H9 (cell line): Measurements from ENCODE around the gene ZDHHC13. TPM values are rescaled to one million over a fixed set of nuclear protein-coding genes. Genes with fewer than 3 reads are reported as not detected.

Experiments used
- DNase-seq: peaks from one replicate; pipeline ENCODE4 v3.0.0-alpha.2; 2017
- H2AFZ ChIP-seq: one replicate; pipeline ENCODE4 v1.6.1; 2013; ENCODE audit warnings: mild to moderate bottlenecking, low read length, control low read depth, moderate library complexity
- H2AK5ac ChIP-seq: 2 replicates; pipeline ENCODE4 v1.6.1; 2013; ENCODE audit warnings: low read length, control low read depth, mixed read lengths; ENCODE audit not compliant: insufficient read length
- H2BK120ac ChIP-seq: one replicate; pipeline ENCODE4 v1.6.1; 2013; ENCODE audit warnings: low read depth, mild to moderate bottlenecking, low read length, control low read depth, inconsistent platforms; ENCODE audit not compliant: poor library complexity, severe bottlenecking
- H2BK12ac ChIP-seq: 2 replicates; pipeline ENCODE4 v1.6.1; 2013; ENCODE audit warnings: low read length, control low read depth, mixed read lengths, low read depth; ENCODE audit not compliant: insufficient read length
- H2BK15ac ChIP-seq: 2 replicates; pipeline ENCODE4 v1.6.1; 2013; ENCODE audit warnings: low read depth, low read length, control low read depth
- H2BK20ac ChIP-seq: one replicate; pipeline ENCODE4 v1.6.1; 2013; ENCODE audit warnings: low read depth, mild to moderate bottlenecking, low read length, control low read depth, inconsistent platforms; ENCODE audit not compliant: poor library complexity, severe bottlenecking
- H2BK5ac ChIP-seq: 2 replicates; pipeline ENCODE4 v1.6.1; 2013; ENCODE audit warnings: low read length, control low read depth, mixed read lengths; ENCODE audit not compliant: insufficient read length
- H3K14ac ChIP-seq: 2 replicates; pipeline ENCODE4 v1.6.1; 2013; ENCODE audit warnings: low read length, control low read depth; ENCODE audit not compliant: insufficient read depth
- H3K18ac ChIP-seq: 2 replicates; pipeline ENCODE4 v1.6.1; 2013; ENCODE audit warnings: low read depth, mild to moderate bottlenecking, mixed read lengths, low read length, control low read depth; ENCODE audit not compliant: insufficient read length
- H3K23ac ChIP-seq: 2 replicates; pipeline ENCODE4 v1.6.1; 2013; ENCODE audit warnings: low read length, control low read depth, mixed read lengths, low read depth; ENCODE audit not compliant: insufficient read length
- H3K23me2 ChIP-seq: 2 replicates; pipeline ENCODE4 v1.6.1; 2013; ENCODE audit warnings: low read depth, mild to moderate bottlenecking, mixed read lengths, low read length, control low read depth; ENCODE audit not compliant: insufficient read length, poor library complexity, severe bottlenecking
- H3K27ac ChIP-seq: 2 replicates; pipeline ENCODE4 v1.5.1; 2013; ENCODE audit warnings: low read length, control low read depth, mixed read lengths, low read depth; ENCODE audit not compliant: insufficient read length
- H3K27me3 ChIP-seq: 2 replicates; pipeline ENCODE4 v1.6.1; 2013; ENCODE audit warnings: low read length, control low read depth, inconsistent platforms; ENCODE audit not compliant: insufficient read depth
- H3K4ac ChIP-seq: 2 replicates; pipeline ENCODE4 v1.6.1; 2013; ENCODE audit warnings: low read depth, mild to moderate bottlenecking, control low read depth, inconsistent platforms, low read length, moderate library complexity
- H3K4me1 ChIP-seq: 2 replicates; pipeline ENCODE4 v1.6.1; 2013; ENCODE audit warnings: low read length, control low read depth, inconsistent platforms; ENCODE audit not compliant: insufficient read depth
- H3K4me2 ChIP-seq: 2 replicates; pipeline ENCODE4 v1.6.1; 2013; ENCODE audit warnings: low read length, control low read depth, mixed read lengths; ENCODE audit not compliant: insufficient read length, insufficient read depth
- H3K56ac ChIP-seq: 2 replicates; pipeline ENCODE4 v1.6.1; 2013; ENCODE audit warnings: low read depth, mild to moderate bottlenecking, mixed read lengths, low read length, control low read depth; ENCODE audit not compliant: insufficient read length
- H3K79me1 ChIP-seq: 2 replicates; pipeline ENCODE4 v1.6.1; 2013; ENCODE audit warnings: low read depth, mild to moderate bottlenecking, moderate library complexity, low read length, control low read depth, inconsistent platforms; ENCODE audit not compliant: insufficient read depth, poor library complexity, severe bottlenecking
- H3K79me2 ChIP-seq: 2 replicates; pipeline ENCODE4 v1.6.1; 2013; ENCODE audit warnings: low read length, control low read depth, inconsistent platforms; ENCODE audit not compliant: insufficient read depth
- H3K9ac ChIP-seq: 2 replicates; pipeline ENCODE4 v1.6.1; 2013; ENCODE audit warnings: low read length, control low read depth, mixed read lengths; ENCODE audit not compliant: insufficient read length; ENCODE audit errors: extremely low read depth
- H3K9me3 ChIP-seq: one replicate; pipeline ENCODE4 v1.6.1; 2013; ENCODE audit warnings: low read depth, low read length, inconsistent platforms; ENCODE audit not compliant: control insufficient read depth
- H3T11ph ChIP-seq: one replicate; pipeline ENCODE4 v1.6.1; 2013; ENCODE audit warnings: mild to moderate bottlenecking, low read length, control low read depth, inconsistent platforms
- H4K20me1 ChIP-seq: one replicate; pipeline ENCODE4 v1.6.1; 2013; ENCODE audit not compliant: control insufficient read depth, insufficient read length, insufficient read depth
- H4K5ac ChIP-seq: 2 replicates; pipeline ENCODE4 v1.6.1; 2013; ENCODE audit warnings: low read depth, mild to moderate bottlenecking, mixed read lengths, low read length, control low read depth; ENCODE audit not compliant: insufficient read length
- H4K8ac ChIP-seq: replicated peaks from 2 replicates; pipeline ENCODE4 v1.6.1; 2013; ENCODE audit warnings: low read length, control low read depth, mixed read lengths, low read depth; ENCODE audit not compliant: insufficient read length
- H4K91ac ChIP-seq: 2 replicates; pipeline ENCODE4 v1.6.1; 2013; ENCODE audit warnings: low read depth, mild to moderate bottlenecking, moderate library complexity, mixed read lengths, low read length, control low read depth; ENCODE audit not compliant: insufficient read length
- H3K27ac Mint-ChIP-seq, 3 experiments: 2 replicates in 2 of 3; 3 replicates in 1 of 3; pipeline ENCODE4 v1.8.0; 2020 to 2021; ENCODE audit warnings: mixed read lengths in 3 of 3, mild to moderate bottlenecking in 1 of 3, moderate library complexity in 1 of 3
- H3K27me3 Mint-ChIP-seq: 2 replicates; pipeline ENCODE4 v1.8.0; 2021; ENCODE audit warnings: low read depth, mild to moderate bottlenecking, moderate library complexity, mixed read lengths
- H3K36me3 Mint-ChIP-seq, 3 experiments: 2 replicates in 2 of 3; 3 replicates in 1 of 3; pipeline ENCODE4 v1.8.0; 2020 to 2021; ENCODE audit warnings: low read depth in 3 of 3, mixed read lengths in 3 of 3; ENCODE audit not compliant: insufficient read depth in 1 of 3
- H3K4me1 Mint-ChIP-seq, 2 experiments: 2 replicates each; pipeline ENCODE4 v1.8.0; 2020; ENCODE audit warnings: mixed read lengths in 2 of 2
- H3K4me3 Mint-ChIP-seq, 2 experiments: 2 replicates in 1 of 2; 3 replicates in 1 of 2; pipeline ENCODE4 v1.8.0; 2020 to 2021; ENCODE audit warnings: mild to moderate bottlenecking in 2 of 2, mixed read lengths in 2 of 2, moderate library complexity in 1 of 2
- H3K9me3 Mint-ChIP-seq, 2 experiments: 2 replicates in 1 of 2; 3 replicates in 1 of 2; pipeline ENCODE4 v1.8.0; 2020; ENCODE audit warnings: mild to moderate bottlenecking in 2 of 2, mixed read lengths in 2 of 2, moderate library complexity in 1 of 2
- WGBS: extraction: QIAGEN DNeasy Blood & Tissue Kit; methylation state at CpG from one replicate; pipeline ENCODE4 v1.1.7; 2013; ENCODE audit warnings: missing lambda C conversion rate, low lambda C conversion rate, mixed read lengths; ENCODE audit not compliant: insufficient read length; ENCODE audit errors: extremely low coverage; 5-methylcytosine and 5-hydroxymethylcytosine counted together
- total RNA-seq: library from RNA; stranded (reverse); gene quantifications from 2 replicates; pipeline ENCODE4 v1.2.1, GENCODE V29; 2021
- TF ChIP-seq, protein P1 (sequence below): fragments of 200-600 bp; sonication (generic); conservative IDR thresholded peaks from 3 replicates; pipeline ENCODE4 v1.8.0; 2021; ENCODE audit warnings: antibody characterized with exemption, mild to moderate bottlenecking

The ZDHHC13 gene
- total RNA-seq, 1 experiment from 2014 or later: 20.9 TPM

DNA sequence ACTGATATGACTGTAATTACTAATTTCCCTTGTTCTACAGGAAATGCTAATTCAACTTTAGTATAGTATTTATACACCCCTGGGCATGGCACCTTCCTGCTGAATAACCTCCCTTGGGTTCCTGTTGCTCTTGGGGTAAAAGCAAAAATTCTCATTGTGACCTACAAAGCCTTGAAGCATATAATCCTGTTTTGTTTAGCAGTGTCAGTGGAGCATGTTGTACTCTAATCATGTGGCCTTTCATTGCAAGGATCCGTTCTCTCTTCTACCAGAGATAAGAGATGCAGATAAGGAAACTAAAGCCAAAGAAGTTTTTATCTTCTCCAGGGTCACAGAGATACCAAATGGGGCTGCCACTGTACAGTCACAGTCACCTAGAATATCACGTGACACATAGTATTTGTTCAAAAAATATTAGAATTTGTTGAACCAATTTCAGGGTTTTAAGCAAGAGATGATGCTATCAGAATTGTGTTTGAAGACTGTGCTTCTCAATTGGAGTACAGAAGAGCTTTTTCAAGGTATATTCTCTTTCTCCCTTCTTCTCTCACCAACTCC is 59.7 kb downstream of the ZDHHC13 start:
- no peak overlapping the region for H2BK5ac ChIP-seq
- Mint-ChIP-seq H3K27me3 (no peaks in the 10 kb centered on the region; the same call in 1 of the 2 replicates), H3K36me3 (peaks cover 3 to 37% (median 31%) of the 10 kb centered on the region in 3 experiments; a peak in 6 of 7 replicates), H3K9me3 (no peaks in the 10 kb centered on the region), H3K4me1 (no peaks in the 10 kb centered on the region), H3K27ac (no peak overlapping the region), H3K4me3 (no peak overlapping the region)
- no peak overlapping the region for H3K27ac ChIP-seq
- H3K14ac ChIP-seq: no peak overlapping the region
- H2BK20ac ChIP-seq: no peak overlapping the region
- no peak overlapping the region for H2BK15ac ChIP-seq
- no peak overlapping the region for H3K9ac ChIP-seq
- no peak overlapping the region for H2AK5ac ChIP-seq
- H3K4ac ChIP-seq: no peak overlapping the region
- H3K27me3 ChIP-seq: no peaks in the 10 kb centered on the region
- no peak overlapping the region for H3K4me2 ChIP-seq
- H2BK12ac ChIP-seq: no peak overlapping the region
- no peaks in the 10 kb centered on the region for H4K20me1 ChIP-seq
- no peak overlapping the region for H2AFZ ChIP-seq
- no peak overlapping the region for H3T11ph ChIP-seq
- H4K8ac ChIP-seq: no peak overlapping the region
- no peaks in the 10 kb centered on the region for H3K23me2 ChIP-seq
- no peaks in the 10 kb centered on the region for H3K4me1 ChIP-seq
- H3K79me1 ChIP-seq: no peaks in the 10 kb centered on the region
- no peak overlapping the region for H3K23ac ChIP-seq
- H3K79me2 ChIP-seq: no peaks in the 10 kb centered on the region
- TF ChIP-seq, protein P1, sequence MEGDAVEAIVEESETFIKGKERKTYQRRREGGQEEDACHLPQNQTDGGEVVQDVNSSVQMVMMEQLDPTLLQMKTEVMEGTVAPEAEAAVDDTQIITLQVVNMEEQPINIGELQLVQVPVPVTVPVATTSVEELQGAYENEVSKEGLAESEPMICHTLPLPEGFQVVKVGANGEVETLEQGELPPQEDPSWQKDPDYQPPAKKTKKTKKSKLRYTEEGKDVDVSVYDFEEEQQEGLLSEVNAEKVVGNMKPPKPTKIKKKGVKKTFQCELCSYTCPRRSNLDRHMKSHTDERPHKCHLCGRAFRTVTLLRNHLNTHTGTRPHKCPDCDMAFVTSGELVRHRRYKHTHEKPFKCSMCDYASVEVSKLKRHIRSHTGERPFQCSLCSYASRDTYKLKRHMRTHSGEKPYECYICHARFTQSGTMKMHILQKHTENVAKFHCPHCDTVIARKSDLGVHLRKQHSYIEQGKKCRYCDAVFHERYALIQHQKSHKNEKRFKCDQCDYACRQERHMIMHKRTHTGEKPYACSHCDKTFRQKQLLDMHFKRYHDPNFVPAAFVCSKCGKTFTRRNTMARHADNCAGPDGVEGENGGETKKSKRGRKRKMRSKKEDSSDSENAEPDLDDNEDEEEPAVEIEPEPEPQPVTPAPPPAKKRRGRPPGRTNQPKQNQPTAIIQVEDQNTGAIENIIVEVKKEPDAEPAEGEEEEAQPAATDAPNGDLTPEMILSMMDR: no peak
- H3K9me3 ChIP-seq: no peaks in the 10 kb centered on the region
- no peak overlapping the region for H3K18ac ChIP-seq
- H4K5ac ChIP-seq: no peak overlapping the region
- H3K56ac ChIP-seq: no peak overlapping the region
- H2BK120ac ChIP-seq: no peak overlapping the region
- no peak for DNase-seq
- H4K91ac ChIP-seq: no peak overlapping the region
- WGBS: no CpG with 5 or more reads among the region's 2 CpGs
